ENCODE measurements around the gene MED29. TPM values are rescaled to one million over a fixed set of nuclear protein-coding genes. Genes with fewer than 3 reads are reported as not detected.

Gene MED29
- total and polyA plus RNA-seq, 4 donors, result 17.8 to 77.7 (median 57.2) TPM

DNA sequence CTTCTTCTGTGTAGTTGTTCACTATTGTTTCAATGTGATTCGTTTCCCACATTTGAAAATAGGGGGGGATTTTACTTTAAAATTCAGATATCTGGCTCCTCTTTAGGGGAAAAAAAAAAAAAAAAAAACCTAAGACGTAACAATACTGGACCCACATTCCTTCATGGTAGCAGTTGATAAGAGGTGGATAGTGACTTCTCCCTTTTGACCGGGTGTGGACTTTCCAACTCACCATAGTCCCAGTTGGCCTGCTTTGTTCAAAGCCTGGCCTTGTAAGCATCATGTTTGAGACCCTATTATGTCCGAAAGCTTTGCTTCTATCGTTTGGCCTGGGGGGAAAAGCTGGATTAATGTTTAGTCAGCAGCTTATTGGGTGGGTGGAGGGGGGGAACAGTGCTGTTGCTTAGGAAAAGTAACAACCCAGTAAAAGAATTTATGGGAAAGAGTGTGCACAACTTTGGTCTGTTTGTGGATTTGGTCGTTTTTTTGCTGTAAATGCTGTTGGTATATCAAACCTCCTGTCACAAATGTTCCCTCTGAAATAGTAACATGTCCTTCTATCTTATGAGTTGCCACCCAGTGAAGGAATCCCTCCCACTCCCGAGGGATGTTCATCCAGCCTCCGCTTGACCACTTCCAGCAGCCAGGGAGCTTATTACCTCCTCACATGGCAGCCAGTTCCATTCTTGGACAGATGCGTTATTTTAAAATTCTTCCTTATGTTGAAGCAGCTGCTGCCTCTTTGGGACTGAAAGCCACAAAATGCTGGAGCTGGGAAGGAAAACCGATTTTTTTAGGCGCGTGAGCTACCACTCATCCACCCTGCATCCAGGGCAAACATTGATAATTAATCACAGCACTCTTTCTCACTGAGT lies 38.6 kb upstream of the MED29 start:
- DNase-seq (ENCODE audit: low read depth in 4 of 6, low spot score in 6 of 6), result no peak
- Histone ChIP-seq H3K27ac (ENCODE audit: low read depth, low read length) (no peak overlapping the region), H3K9me3 (ENCODE audit: control insufficient read depth, insufficient read depth, low read length) (no peaks in the 10 kb centered on the region), H3K36me3 (ENCODE audit: control insufficient read depth, insufficient read depth, low read length) (peaks cover 50% of the 10 kb centered on the region), H3K4me3 (ENCODE audit: low read depth, low read length) (no peak overlapping the region), H3K4me1 (ENCODE audit: control insufficient read depth, insufficient read depth, low read length) (no peaks in the 10 kb centered on the region), H3K27me3 (ENCODE audit: control insufficient read depth, insufficient read depth, low read length) (no peaks in the 10 kb centered on the region)
- WGBS (ENCODE audit: insufficient coverage), result 76% methylated on average over 4 of the region's 12 CpGs

- WGBS (ENCODE audit: insufficient coverage), result 73% methylated on average over 2 of the region's 5 CpGs
- Histone ChIP-seq H3K27me3 (ENCODE audit: control insufficient read depth, insufficient read depth, low read length) (no peaks in the 10 kb centered on the region), H3K27ac (ENCODE audit: low read depth, low read length) (no peak overlapping the region), H3K4me1 (ENCODE audit: control insufficient read depth, insufficient read depth, low read length) (no peaks in the 10 kb centered on the region), H3K4me3 (ENCODE audit: low read depth, low read length) (no peak overlapping the region), H3K9me3 (ENCODE audit: control insufficient read depth, insufficient read depth, low read length) (no peaks in the 10 kb centered on the region), H3K36me3 (ENCODE audit: control insufficient read depth, insufficient read depth, low read length) (peaks cover 69% of the 10 kb centered on the region)
- no peak for DNase-seq (ENCODE audit: low read depth in 4 of 6, low spot score in 6 of 6)
Observed at GRCh38 chr19:39355253-39355652, 35.9 kb upstream of the MED29 start.

DNA sequence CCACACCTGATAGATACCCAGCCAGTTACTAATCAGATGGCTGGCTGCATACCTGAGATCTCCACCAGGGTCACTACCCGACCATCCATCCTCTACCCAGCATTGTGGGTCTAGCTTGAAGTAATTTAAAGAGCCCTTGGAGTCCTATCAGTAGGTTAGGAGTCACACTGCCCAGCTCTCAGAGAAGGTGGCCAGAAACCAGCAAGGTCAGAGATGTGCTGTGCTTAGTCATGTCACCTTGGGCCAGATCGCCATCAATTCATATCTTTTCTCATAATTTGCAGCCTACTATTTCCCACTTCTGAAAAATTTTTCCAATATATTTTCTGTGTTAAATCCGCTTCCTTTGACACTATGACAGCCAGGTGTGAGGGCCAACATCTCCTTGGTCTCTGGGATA lies 35.1 kb upstream of the MED29 start:
- Histone ChIP-seq H3K27me3 (ENCODE audit: control insufficient read depth, insufficient read depth, low read length) (no peaks in the 10 kb centered on the region), H3K4me3 (ENCODE audit: low read depth, low read length) (no peak overlapping the region), H3K27ac (ENCODE audit: low read depth, low read length) (no peak overlapping the region), H3K36me3 (ENCODE audit: control insufficient read depth, insufficient read depth, low read length) (peaks cover 70% of the 10 kb centered on the region), H3K4me1 (ENCODE audit: control insufficient read depth, insufficient read depth, low read length) (no peaks in the 10 kb centered on the region), H3K9me3 (ENCODE audit: control insufficient read depth, insufficient read depth, low read length) (no peaks in the 10 kb centered on the region)
- DNase-seq (ENCODE audit: low read depth in 4 of 6, low spot score in 6 of 6), result no peak
- 100% methylated on average over 3 of the region's 3 CpGs for WGBS (ENCODE audit: insufficient coverage)

DNA sequence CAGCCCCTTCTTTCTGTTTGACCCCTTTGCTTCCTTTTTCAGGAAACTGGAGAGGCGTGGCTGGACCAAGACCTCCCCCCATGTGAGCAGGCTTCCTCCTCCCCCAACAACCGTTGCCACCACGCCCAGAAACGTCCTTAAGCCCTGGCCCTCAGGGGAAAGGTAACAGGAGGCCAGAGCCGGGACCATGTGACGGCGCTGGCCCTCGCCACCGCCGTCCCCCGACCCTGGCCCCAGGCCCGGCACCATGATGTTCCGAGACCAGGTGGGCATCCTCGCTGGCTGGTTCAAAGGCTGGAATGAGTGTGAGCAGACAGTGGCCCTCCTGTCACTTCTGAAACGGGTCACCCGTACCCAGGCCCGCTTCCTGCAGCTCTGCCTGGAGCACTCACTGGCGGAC lies 34.5 kb upstream of the MED29 start:
- H3K4me3 ChIP-seq (ENCODE audit: low read depth, low read length), result no peak overlapping the region
- no peaks in the 10 kb centered on the region for H3K4me1 ChIP-seq (ENCODE audit: control insufficient read depth, insufficient read depth, low read length)
- DNase-seq (ENCODE audit: low read depth in 4 of 6, low spot score in 6 of 6), result no peak
- H3K9me3 ChIP-seq (ENCODE audit: control insufficient read depth, insufficient read depth, low read length), result no peaks in the 10 kb centered on the region
- peaks cover 73% of the 10 kb centered on the region for H3K36me3 ChIP-seq (ENCODE audit: control insufficient read depth, insufficient read depth, low read length)
- 94% methylated on average over 18 of the region's 18 CpGs for WGBS (ENCODE audit: insufficient coverage)
- no peaks in the 10 kb centered on the region for H3K27me3 ChIP-seq (ENCODE audit: control insufficient read depth, insufficient read depth, low read length)
- no peak overlapping the region for H3K27ac ChIP-seq (ENCODE audit: low read depth, low read length)

DNA sequence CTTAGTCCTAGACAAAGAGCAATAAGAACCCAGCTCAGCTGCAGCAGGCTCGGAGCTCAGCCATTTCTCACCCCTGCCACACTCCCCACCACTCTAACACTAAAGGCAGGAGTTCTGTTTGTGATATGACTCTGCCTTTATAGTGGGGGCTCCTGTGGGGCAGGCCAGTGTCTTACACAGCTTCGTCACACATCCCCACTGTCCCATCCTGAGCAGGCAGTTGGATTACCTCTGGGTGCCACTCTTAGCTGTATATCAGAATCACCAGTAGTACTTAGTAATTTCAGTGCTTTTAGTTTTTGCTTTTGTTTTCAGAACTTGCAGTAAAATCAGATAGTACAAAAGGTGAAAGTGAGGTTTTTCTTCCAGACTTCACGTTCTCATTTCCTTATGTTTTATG lies 32.2 kb upstream of the MED29 start:
- Histone ChIP-seq H3K9me3 (ENCODE audit: control insufficient read depth, insufficient read depth, low read length) (no peaks in the 10 kb centered on the region), H3K36me3 (ENCODE audit: control insufficient read depth, insufficient read depth, low read length) (peaks cover 89% of the 10 kb centered on the region), H3K27me3 (ENCODE audit: control insufficient read depth, insufficient read depth, low read length) (no peaks in the 10 kb centered on the region), H3K4me1 (ENCODE audit: control insufficient read depth, insufficient read depth, low read length) (peaks cover 15% of the 10 kb centered on the region), H3K4me3 (ENCODE audit: low read depth, low read length) (no peak overlapping the region), H3K27ac (ENCODE audit: low read depth, low read length) (no peak overlapping the region)
- WGBS (ENCODE audit: insufficient coverage), result no CpG with 5 or more reads among the region's 3 CpGs
- DNase-seq (ENCODE audit: low read depth in 4 of 6, low spot score in 6 of 6), result no peak

DNA sequence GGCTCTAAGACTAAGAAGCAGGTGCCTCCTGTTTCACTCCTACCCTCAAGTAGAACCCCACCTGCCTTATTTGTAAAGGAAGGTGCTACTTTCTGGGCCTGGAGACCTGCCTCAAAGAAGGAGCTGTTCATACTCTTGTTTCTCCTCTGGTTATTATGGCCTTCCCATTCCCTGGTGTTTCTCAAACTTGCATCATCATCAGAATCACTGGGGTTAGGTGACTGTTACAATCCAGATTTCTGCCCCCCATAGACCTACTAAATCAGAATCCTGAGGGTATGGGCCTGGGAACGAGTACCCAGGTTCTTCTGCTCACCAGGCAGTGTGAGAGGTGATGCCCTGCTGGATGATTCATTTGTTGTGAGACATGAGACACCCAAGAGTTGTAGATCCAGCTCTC lies 30.6 kb upstream of the MED29 start:
- Histone ChIP-seq H3K4me3 (ENCODE audit: low read depth, low read length) (no peak overlapping the region), H3K9me3 (ENCODE audit: control insufficient read depth, insufficient read depth, low read length) (no peaks in the 10 kb centered on the region), H3K27ac (ENCODE audit: low read depth, low read length) (no peak overlapping the region), H3K4me1 (ENCODE audit: control insufficient read depth, insufficient read depth, low read length) (peaks cover 15% of the 10 kb centered on the region), H3K27me3 (ENCODE audit: control insufficient read depth, insufficient read depth, low read length) (no peaks in the 10 kb centered on the region), H3K36me3 (ENCODE audit: control insufficient read depth, insufficient read depth, low read length) (peaks cover 85% of the 10 kb centered on the region)
- DNase-seq (ENCODE audit: low read depth in 4 of 6, low spot score in 6 of 6), result no peak
- no CpG with 5 or more reads among the region's 1 CpG for WGBS (ENCODE audit: insufficient coverage)

DNA sequence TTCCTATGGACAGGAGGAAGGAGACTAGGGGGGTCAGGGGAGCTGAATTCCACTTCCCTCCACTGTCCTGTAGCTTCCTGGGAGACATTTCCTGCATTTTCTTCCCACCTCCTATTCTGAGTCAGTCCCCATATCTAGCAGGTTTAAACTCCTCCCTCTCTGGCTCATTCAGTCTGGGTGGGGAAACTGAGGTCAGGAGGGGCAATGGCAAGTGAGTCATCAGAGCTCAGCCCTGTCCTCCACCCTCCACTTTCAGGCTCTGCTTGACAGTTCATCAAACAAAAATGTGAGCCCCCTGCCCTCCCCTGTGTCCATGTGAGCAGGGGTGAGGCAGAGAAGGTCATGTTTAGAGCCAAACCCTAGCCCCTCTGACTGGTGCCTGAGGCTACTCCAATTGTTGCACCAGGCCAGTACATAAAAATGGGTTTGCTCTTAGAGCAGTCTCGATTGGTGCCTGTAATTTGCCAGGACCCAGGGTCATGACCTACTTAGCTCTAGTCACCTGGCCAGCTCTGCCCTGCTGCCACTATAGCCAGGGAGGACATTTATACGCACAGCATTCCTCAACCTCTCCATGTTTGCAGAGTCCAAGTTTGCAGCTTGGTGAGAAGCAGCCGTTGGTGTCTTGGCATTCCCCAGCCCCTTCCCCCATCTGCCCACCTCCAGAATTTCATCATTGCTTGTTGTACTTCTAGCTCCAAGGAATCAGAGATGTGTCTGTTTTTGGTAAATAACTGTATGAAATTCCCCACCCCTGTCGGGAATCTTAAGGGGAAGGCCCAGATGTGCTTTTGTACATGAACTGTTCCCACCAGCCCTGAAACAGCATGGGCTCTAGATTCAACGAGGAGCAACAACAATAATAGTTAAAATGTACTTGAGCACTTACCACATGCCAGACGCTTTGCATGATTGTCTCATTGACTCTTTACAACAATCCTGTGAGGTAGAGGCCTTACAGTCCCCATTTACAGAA lies 28.2 kb upstream of the MED29 start:
- peaks cover 15% of the 10 kb centered on the region for H3K4me1 ChIP-seq (ENCODE audit: control insufficient read depth, insufficient read depth, low read length)
- peak in 2 of 6 donors; percentile 35 to 39 for DNase-seq (ENCODE audit: low read depth in 4 of 6, low spot score in 6 of 6)
- H3K9me3 ChIP-seq (ENCODE audit: control insufficient read depth, insufficient read depth, low read length), result no peaks in the 10 kb centered on the region
- 83% methylated on average over 2 of the region's 6 CpGs for WGBS (ENCODE audit: insufficient coverage)
- no peak overlapping the region for H3K4me3 ChIP-seq (ENCODE audit: low read depth, low read length)
- peak overlapping the region; percentile 83 for H3K27ac ChIP-seq (ENCODE audit: low read depth, low read length)
- H3K27me3 ChIP-seq (ENCODE audit: control insufficient read depth, insufficient read depth, low read length), result no peaks in the 10 kb centered on the region
- H3K36me3 ChIP-seq (ENCODE audit: control insufficient read depth, insufficient read depth, low read length), result peaks cover 73% of the 10 kb centered on the region

GRCh38 chr19:39363901-39364457 lies 27.2 kb upstream of the MED29 start:
- no peaks in the 10 kb centered on the region for H3K9me3 ChIP-seq (ENCODE audit: control insufficient read depth, insufficient read depth, low read length)
- H3K4me3 ChIP-seq (ENCODE audit: low read depth, low read length), result no peak overlapping the region
- H3K27ac ChIP-seq (ENCODE audit: low read depth, low read length), result peak overlapping the region; percentile 83
- peaks cover 15% of the 10 kb centered on the region for H3K4me1 ChIP-seq (ENCODE audit: control insufficient read depth, insufficient read depth, low read length)
- peak in 2 of 6 donors; percentile 49 to 68 for DNase-seq (ENCODE audit: low read depth in 4 of 6, low spot score in 6 of 6)
- peaks cover 71% of the 10 kb centered on the region for H3K36me3 ChIP-seq (ENCODE audit: control insufficient read depth, insufficient read depth, low read length)
- WGBS (ENCODE audit: insufficient coverage), result 60% methylated on average over 1 of the region's 5 CpGs
- H3K27me3 ChIP-seq (ENCODE audit: control insufficient read depth, insufficient read depth, low read length), result no peaks in the 10 kb centered on the region

DNA sequence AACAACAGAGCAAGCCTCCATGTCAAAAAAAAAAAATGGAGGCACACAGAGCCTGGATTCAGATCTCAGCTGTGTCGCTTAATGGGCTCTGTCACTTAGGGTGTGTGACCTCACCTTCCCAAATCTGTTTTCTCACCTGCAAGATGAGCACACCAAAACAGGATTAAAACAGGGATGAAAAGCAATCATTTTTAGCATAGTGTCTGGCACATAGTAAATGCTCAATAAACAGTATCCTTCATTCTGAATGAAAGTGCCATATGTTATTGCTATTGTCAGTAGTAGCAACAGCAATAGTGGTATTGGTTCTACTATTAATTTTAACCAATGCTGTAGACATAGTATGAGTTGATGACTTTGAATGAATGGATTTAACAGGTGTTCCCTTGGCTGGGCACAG lies 25.6 kb upstream of the MED29 start:
- no peaks in the 10 kb centered on the region for H3K9me3 ChIP-seq (ENCODE audit: control insufficient read depth, insufficient read depth, low read length)
- H3K4me1 ChIP-seq (ENCODE audit: control insufficient read depth, insufficient read depth, low read length), result peaks cover 15% of the 10 kb centered on the region
- no peak overlapping the region for H3K4me3 ChIP-seq (ENCODE audit: low read depth, low read length)
- no peak for DNase-seq (ENCODE audit: low read depth in 4 of 6, low spot score in 6 of 6)
- H3K27ac ChIP-seq (ENCODE audit: low read depth, low read length), result no peak overlapping the region
- no peaks in the 10 kb centered on the region for H3K27me3 ChIP-seq (ENCODE audit: control insufficient read depth, insufficient read depth, low read length)
- WGBS (ENCODE audit: insufficient coverage), result no CpG with 5 or more reads among the region's 1 CpG
- peaks cover 71% of the 10 kb centered on the region for H3K36me3 ChIP-seq (ENCODE audit: control insufficient read depth, insufficient read depth, low read length)
